Measurements from ENCODE around the gene C19orf67.
A peak's percentile ranks its signal among the peaks of the same experiment; 100 is the strongest.

The C19orf67 gene

DNA sequence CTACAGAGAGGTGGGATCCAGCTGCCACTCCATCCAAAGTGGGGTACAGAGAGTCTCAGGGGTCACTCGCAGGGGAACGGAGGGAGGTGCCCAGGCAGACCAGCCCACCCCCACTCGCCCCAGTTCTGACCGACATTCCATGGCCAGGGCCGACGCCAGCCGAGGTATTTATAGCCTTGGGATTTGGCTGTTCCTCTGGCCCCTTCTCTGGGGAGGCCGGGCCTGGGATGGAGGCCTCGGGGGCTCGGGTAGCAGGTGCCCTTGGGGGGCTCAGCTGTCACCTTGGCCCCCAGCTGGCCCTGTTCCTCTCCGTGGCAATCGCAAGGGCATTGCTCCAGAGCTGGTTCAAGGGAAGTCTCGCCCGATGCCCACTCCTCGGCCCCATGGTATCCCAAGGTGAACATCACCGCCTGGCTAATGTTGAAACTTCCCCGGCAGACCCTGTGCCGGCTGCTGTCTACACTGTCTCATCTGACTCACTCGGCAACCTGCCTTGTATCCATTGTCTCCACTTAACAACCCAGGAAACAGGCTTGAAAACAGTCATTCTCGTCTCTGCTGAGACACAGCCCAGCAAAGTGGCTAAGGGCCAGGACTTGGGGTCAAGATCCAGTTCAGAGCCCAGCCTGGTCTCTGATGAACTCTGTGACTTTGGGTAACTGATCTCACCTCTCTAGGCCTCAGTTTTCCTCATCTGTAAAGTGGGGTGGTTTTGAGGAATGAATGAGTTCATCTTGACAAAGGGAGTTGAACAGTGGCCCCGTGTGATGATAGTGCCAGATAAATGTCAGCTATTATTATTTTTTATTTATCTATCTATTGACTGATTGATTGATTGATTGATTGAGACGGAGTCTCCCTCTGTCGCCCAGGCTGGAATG is 22.2 kb upstream of the C19orf67 start:
- no peak for DNase-seq (ENCODE audit: low read depth)

DNA sequence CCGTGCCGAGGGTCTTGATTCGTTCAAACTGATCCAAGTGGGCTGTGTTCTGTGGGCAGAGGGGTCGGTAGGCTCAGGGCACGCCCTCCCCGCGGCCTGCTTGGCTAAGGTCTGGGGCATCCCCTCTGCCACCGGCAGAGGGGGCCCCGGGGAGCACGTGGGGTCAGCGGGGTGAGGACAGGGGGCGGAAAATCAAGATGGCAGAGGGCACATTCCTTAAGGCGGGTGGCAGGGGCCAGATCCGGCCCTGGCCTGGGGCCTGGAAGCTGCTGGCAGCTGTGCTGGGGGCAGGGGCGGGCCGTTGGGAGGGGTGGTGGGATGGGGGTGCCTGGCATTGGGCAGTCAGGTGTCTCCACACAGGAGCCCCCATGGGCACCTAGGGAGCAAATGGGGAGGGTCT is 21.3 kb upstream of the C19orf67 start:
- DNase-seq (ENCODE audit: low read depth): no peak

DNA sequence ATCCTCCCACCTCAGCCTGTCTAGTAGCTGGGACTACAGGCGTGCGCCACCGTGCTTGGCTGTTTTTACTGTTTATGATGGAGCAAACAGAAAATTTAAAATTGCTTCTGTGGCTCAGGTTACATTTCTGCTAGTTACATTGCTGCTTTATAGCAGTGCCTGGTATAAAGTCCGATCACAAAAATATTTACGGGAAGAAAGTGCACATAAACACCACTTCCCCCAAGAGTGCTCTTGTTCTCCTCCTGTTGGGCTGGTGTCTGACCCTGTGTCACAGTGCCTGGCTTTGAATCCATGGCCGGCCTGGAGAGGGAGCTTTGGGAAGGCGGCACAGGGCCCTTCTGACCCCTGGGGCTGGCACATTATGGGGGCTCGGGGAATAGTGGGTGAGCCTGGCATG is 20.1 kb upstream of the C19orf67 start:
- DNase-seq (ENCODE audit: low read depth): no peak

DNA sequence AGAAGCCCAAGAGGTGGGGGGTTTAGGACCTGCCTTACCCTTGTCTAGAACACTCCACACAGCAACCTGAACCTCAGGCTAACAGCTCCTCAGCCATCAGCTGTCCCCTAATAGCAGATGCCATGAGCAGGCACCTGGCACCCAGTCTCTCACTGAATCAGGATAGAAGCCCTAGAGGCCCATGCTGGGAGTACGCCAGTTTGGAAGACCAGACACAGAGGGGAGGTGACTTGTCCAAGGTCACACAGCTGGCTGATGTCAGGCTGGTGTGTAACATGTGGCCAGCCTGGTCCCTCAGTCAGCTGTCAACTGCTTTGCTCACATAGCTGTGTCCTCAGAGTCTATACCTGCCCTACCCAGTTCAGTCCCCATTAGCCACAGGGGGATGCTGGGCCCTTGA is 17.7 kb upstream of the C19orf67 start:
- DNase-seq (ENCODE audit: low read depth): no peak

DNA sequence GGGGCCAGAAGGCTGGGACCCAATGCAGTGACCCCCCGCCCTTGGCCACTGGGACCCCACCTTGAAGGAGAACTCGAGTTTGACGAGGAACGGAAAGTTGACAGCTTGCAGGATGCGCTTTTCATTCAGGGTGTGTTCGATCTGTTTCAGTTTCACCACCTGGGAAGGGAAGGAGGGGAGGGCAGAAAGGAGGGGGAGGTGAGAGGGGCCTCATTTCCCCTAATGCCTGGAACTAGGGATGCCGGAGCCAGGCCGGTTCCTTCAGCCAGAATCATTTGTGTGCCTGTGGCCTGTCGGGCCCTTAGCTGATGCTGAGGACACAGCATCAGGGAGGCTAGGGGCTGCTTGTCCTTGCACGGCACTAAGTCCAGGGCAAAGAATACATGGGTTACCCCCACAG is 17.2 kb upstream of the C19orf67 start:
- DNase-seq (ENCODE audit: low read depth): no peak

DNA sequence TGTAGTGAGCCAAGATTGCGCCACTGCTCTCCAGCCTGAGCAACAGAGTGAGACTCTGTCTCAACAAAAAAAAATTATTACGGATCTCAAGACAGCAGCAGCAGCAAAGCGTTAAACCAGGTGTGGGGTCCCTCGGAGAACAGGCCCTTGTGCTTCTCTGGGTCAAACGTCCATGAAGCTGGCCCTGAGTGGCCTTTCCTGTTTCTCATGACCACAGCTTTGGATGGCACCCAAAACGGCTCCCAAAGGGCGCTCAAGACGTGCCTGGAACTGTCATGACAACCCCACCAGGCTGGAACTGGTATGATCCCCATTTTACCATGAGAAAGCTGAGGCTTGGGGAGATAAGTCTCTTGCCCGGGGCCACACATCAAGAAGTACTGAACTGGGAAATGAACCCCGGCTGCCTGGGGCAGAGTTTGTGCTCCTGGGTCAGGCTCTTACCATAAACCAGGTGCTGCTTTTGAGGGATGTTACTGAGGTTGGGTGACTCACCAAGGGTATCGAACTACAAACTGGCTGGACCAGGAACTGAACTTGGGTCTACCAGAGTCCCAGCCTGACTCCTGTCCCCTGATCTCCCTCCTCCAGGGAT is 16.6 kb upstream of the C19orf67 start:
- no peak for DNase-seq (ENCODE audit: low read depth)

DNA sequence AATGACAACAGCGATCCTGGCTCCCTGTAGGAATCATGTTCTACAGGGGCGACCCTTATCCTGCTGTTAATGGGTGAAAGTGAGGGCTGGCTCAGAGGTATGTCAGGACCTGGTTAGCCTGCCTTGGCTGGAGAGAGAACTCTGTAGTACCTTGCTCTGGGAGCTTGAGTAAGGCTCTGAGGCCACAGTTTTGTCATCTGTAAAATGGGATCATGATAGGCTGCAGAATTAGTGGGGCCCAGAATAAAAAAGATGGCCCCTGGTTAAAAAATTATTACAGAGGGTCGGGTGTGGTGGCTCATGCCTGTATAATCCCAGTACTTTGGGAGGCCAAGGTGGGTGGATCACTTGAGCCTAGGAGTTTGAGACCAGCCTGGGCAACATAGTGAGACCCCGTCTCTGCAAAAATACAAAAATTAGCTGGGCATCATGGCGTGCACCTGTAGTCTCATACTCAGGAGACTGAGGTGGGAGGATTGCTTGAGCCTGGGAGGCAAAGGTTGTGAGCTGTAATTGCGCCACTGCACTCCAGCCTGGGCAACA is 15.5 kb upstream of the C19orf67 start:
- DNase-seq (ENCODE audit: low read depth): no peak

DNA sequence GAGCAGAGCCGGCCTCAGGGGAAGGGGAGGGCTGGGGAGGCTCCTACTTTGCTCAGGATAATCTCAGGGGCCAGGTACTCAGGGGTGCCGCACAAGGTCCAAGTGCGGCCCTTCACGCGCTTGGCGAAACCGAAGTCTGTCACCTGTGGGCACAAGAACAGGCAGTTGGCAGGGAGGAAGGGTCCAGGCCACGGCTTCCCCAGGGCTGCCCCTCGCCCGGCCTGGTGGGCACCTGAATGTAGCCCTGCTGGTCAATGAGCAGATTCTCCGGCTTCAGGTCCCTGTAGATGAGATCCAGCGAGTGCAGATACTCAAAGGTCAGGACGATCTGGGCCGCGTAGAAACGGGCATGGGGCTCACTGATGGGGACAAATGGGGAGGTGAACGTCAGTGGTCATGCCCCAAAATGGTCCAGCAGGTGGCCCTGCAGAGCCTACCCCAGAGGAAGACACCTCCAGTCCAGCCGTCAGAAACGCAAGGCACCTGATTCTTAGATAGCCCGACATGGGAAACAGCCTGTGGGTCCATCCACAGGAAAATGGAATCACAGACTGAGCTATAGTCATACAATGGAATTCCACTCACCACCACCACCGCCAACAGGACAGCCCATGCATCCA is 12.1 kb upstream of the C19orf67 start:
- DNase-seq (ENCODE audit: low read depth): no peak

DNA sequence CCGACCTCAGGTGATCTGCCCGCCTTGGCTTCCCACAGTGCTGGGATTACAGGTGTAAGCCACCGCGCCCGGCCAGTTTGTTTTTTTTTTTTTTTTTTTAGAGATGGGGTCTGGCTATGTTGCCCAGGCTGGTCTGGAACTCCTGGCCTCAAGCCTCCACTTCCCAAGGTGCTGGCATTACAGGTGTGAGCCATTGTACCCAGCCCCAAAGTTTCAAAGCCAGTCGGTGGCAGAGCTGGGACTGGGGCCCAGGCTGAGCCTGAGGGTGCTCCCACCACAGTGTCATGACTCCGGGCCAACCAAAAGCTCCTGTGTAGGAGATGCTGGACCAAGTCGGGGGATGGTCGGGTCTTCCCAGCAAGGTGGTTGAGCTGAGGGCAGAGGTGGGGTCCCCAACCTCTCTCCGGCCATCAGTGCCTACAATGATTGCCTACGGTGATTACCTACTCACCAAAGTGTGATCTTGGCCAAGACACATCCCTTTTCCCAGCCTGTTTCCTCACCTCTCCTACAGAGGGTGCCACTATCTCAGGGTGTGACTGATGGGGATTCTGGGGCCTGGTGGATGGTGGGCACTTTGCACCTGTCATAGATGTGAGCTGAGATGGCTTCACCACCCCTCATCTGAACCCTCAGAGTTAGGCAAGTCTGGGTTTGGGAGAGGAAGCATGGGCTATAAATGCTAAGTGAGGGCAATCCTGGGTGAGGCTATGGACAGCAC is 10.8 kb upstream of the C19orf67 start:
- no peak for DNase-seq (ENCODE audit: low read depth)

DNA sequence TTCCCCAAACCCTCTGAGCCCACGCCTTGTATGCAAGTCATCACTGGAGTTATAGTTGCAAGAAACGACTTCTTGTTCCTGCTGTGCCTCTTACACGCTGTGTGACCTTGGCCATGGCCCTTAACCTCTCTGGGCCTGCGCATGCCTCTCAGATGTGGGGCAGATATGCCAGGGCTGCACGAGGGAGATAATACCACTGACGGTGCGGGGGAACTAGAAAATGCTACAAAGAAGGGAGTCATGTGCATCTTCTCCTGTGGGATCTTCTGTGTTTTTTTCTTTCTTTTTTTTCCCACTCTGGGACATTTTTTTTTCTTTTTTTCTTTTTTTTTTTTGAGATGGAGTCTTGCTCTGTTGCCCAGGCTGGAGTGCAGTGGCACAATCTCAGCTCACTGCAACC is 9.3 kb upstream of the C19orf67 start:
- DNase-seq (ENCODE audit: low read depth): no peak

DNA sequence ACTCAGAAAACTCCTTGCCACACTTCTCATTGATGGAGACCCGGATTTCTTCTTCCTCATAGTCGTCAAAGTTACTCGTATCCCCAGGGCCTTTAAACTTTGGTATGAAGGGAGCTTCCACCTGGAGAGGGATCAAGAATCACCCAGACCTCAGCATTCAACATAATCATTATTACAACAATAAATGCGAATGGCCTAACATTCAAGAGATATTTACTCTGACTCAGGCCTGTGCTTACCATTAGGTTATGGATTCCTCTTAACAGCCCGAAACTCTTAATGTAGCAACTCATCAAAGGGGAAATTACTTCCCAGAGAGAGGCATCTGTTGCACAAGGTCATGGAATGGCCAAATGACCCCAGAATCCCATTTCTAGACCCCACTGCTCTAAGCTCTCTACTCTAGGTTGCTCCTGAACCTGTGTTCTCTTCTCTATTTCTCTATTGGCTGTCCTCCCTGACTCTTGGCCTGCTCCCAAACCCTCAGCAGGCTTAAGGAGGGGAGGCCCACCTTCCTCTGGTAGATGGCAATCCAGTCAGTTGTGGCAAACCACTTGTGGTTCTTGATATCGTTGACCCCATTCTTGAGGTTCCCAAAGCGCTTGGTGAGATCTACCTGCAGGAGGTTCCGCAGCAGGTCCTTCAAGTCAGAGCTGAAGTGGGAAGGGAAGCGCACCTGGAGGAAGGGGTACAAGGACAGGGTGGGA is 7.7 kb upstream of the C19orf67 start:
- DNase-seq (ENCODE audit: low read depth): no peak

DNA sequence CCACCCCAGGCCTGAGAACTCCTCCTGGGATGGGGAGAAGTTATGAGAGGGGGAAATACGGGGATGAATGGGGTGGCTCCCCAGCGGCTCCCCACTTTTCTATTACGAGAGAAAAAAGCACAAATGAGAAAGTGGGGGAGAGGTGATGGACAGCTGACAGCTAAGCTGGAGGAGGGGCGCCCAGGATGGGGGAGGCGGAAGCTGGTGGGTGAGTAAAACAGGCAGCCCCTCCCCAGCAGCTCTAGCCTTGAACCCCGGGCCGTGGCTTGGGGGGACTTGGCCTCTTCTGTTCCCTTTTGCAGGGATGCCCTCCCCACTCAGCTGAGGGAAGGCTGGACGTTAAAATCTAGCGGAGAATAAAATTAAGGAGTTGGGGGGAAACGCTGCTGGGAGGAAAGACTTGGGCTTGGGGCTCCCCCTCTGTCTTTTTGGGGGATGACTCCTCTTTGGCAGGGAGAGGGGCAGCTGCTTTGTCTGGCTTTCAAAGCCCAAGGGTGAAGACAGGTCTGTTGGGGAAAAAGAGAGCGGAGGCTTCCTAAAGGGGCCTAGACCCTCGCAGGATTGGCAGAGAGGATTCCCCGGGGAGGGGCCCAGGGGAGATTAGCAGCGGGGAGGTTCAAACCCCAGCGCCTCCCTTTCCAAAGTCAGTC is 6.4 kb upstream of the C19orf67 start:
- DNase-seq (ENCODE audit: low read depth): no peak

DNA sequence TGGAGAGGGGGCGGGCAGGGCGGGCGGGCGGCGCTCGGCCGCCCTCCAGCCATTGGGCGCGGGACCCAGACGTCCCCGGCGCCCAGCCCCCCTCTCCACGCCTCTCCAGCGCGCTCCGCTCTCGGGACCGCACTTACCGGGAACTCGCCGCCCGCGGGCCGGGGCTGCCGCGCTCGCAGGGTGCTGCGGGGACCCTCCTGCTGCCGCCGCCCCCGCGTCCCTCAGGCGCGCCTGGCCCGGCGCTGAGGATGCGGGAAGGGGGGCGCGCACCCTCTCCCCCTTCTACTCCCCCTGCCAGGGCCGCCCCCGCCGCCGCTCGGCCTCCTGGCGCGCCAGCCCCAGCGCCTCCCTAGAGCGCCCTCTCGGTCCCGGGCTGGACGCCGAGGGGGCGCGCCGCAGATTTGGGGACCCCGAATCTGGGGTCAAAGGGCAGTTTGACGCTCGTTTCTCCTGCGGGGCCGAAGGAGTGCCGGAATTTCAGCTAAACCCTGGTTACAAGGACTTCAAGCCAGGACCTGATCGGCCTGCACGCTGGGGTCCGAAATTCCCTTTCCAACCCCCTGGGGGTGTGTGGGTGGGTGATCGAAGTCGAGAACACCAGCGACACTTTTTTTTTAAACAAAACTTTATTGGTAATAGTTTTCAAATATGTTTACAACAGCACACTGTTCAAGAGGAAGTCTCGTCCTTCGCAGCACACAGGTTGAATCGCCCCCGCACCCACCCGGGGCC is 5.7 kb upstream of the C19orf67 start:
- no peak for DNase-seq (ENCODE audit: low read depth)

DNA sequence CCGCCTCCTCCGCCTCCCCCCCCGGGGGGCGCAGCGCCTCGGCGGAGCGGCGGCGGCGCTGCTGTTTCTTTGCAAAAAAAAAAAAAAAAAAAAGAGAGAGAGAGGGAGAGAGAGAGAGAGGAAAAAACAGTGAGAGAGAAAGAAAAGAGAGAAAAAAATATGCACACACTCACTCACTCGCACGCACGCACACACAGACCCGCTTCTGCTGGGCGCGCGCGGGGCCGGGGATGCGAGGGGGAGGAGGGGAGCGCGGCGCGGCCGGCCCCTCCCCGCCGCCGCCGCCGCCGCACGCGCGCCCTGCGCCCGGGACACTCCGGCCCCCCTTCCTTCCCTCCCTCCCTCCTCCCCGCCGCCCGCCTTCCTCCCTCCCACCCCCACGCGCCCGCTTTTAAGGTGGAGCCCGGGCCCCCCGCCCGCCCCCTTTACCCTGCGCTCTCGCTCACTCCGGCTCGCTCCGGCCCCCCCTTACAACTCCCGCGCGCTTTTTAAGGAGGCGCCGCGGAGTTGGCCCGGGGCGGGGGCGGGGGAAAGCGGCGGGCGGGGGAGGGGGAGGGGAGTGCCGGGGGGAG is 5.0 kb upstream of the C19orf67 start, which contains the start of gene SAMD1:
Gene SAMD1, minus strand, starts transcription at position 243 of the 572 bp plus-strand sequence.
- peak; percentile 62 for DNase-seq (ENCODE audit: low read depth)

DNA sequence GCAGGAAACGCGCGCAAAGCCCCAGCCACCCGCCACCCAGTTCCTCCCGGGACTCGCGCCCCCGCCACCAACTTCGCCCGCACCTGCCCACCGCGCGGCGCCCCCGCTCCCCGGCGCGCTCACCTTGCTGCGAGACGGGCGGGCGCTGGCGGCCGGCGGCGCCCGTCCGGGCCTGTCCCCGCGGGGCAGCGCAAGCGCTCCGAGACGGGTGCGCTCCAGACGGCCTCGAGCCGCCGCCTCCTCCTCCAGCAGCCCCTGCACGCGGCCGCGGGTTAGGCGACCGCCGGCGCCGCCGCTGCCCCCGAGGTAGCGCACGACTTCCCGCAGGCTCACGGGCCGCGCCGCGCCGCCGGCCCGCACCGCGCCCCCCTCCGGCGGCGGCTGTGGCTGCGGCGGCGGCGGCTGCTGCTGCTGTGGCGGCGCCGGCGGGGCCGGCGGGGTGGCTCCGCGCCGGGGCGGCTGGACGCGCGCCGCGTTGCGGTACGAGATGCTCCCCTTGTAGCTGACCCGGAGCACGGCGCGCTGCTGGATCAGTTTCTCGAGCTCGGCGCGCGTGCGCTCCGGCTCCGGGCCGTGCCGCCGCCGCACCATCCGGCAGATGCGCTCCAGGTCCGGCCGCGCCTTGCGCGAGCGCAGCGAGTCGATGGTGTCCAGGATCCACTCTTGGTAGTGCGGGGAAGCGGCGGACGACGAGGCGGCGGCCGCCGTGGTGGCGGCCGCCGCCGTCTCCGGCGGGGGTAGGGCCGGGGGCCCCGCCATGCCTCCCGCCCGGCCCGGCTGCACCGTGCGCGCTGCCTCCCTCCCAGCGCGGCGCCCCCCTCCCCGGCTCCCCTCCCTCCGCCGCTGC is 4.3 kb upstream of the C19orf67 start:
- no peak for DNase-seq (ENCODE audit: low read depth)

DNA sequence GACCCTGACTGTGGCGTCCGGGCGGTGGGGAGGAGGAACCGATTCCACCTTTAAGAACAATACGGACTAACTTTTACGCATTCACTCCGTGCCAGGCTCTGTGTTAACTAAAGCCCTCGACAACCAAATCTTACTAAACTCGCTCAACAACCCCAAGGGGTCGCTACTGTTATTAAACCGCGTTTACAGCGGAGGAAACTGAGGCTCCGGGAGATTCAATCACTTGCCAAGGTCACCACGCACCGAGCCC is 3.8 kb upstream of the C19orf67 start:
- no peak for DNase-seq (ENCODE audit: low read depth)

DNA sequence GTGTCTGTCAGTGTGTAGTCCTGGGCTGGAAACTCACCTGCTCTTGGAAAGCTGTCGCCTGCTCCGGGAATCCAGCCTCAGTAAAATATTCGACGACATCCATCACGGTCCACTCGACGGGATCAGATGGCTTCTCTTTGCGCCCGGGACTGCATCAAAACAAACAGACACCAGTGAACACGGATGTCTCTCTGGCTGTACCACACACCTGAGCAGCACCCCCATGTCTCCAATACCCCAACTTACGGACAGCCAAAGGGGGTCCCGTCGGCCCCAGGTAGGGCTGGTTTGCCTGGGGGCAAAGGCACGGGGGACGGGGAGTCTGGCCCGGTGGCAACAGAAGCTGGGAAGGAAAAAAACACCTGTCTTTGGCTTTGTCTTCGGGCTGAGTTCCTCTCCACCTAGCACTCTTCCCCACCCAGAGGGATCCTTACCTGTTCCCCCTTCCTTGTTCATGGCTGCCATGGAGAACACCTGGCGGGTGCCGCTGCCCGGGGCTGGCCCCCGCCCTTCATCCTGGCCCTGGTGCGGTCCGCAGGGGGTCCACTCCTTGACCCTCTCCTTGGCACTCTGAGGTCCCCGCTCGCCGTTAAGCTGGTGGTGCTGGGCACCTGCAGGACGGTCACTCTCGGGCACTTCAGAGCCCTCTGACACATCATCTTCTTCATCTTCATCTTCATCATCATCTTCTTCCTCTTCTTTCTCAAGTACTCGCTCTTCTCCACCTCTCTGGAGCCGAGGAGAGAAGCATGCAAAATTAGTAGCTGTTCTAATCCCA is 3.2 kb upstream of the C19orf67 start:
- no peak for DNase-seq (ENCODE audit: low read depth)

DNA sequence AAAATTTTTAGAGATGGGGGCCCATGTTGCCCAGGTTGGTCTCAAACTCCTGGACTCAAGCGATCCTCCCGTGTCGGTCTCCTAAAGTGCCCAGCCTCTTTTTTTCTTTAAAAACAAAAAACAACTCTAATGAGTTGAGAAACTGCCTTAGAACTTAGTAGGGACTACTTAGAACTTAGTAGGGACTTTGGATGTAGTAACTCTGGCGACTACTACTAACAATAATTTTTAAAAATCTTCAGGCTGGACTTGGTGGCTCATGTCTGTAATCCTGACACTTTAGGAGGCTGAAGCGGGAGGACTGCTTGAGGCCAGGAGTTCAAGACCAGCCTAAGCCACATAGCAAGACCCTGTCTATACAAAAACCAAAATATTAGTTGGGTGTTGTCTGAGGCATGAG is 515 bp upstream of the C19orf67 start:
- DNase-seq (ENCODE audit: low read depth): no peak

DNA sequence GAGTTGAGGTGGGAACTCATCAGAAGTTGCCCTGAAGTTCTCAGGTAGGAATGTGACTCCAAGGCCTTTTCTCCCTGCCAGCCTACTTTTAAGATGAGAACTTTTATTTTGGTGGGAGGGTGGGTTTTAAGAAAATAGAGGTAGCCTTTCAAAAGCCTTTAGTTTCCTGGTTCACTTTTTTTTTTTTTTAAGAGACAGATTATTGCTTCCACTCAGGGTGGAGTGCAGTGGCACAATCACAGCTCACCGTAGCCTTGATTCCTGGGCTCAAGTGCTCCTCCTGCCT is 3.0 kb downstream of the C19orf67 start:
- DNase-seq (ENCODE audit: low read depth): no peak

Measured in GM04504 (cell line).